PC-9 (cell line): ENCODE measurements around the gene PLAC8. TPM values are rescaled to one million over a fixed set of nuclear protein-coding genes. Genes with fewer than 3 reads are reported as not detected.

Experiments
- BruUV-seq: library from RNA; stranded (reverse); fragments of 400-500 nt; replicated peaks from 2 replicates; lab custom pipeline; 2021; lab: Mats Ljungman, UMichigan
- CTCF ChIA-PET: fragments of 300-600 bp; sonication (Branson Sonifier 250); formaldehyde crosslinking; loops from one replicate; lab custom pipeline; 2022; ENCODE audit warnings: antibody characterized with exemption; lab: Charles Lee
- POLR2A ChIA-PET: fragments of 300-600 bp; sonication (Branson Sonifier 250); formaldehyde crosslinking; loops from one replicate; lab custom pipeline; 2022; ENCODE audit warnings: antibody characterized with exemption; ENCODE audit not compliant: unreplicated experiment; lab: Charles Lee
- DNase-seq, 2 experiments: peaks; one replicate each; pipeline versions ENCODE4 v3.0.0 to v3.0.0-alpha.2; 2015 to 2022; ENCODE audit warnings: mixed read lengths in 1 of 2
- H2AFZ ChIP-seq: fragments of 200-600 bp; sonication (generic); 2 replicates; pipeline ENCODE4 v1.8.1; 2017; ENCODE audit warnings: antibody characterized with exemption
- H3F3A ChIP-seq: fragments of 200-600 bp; sonication (generic); 2 replicates; pipeline ENCODE4 v1.8.1; 2017; ENCODE audit warnings: antibody characterized with exemption, mild to moderate bottlenecking, low read depth; ENCODE audit not compliant: insufficient read depth
- H3K27ac ChIP-seq: fragments of 200-600 bp; sonication (generic); 2 replicates; pipeline ENCODE4 v1.6.1; 2016; ENCODE audit warnings: mixed run types
- H3K27me3 ChIP-seq: fragments of 200-600 bp; sonication (generic); 2 replicates; pipeline ENCODE4 v1.6.1; 2016; ENCODE audit warnings: low read depth, mixed run types; ENCODE audit not compliant: insufficient read depth
- H3K36me3 ChIP-seq: fragments of 200-600 bp; sonication (generic); 2 replicates; pipeline ENCODE4 v1.6.1; 2016; ENCODE audit warnings: low read depth, mixed run types
- H3K4me1 ChIP-seq: fragments of 200-600 bp; sonication (generic); replicated peaks from 2 replicates; pipeline ENCODE4 v1.6.1; 2016; ENCODE audit warnings: mixed run types; ENCODE audit not compliant: insufficient read depth
- H3K4me2 ChIP-seq: fragments of 200-600 bp; sonication (generic); 2 replicates; pipeline ENCODE4 v1.6.1; 2017; ENCODE audit warnings: mixed run types
- H3K4me3 ChIP-seq: fragments of 200-600 bp; sonication (generic); 2 replicates; pipeline ENCODE4 v1.6.1; 2016; ENCODE audit warnings: mixed run types
- H3K79me2 ChIP-seq: fragments of 200-600 bp; sonication (generic); 2 replicates; pipeline ENCODE4 v1.6.1; 2017; ENCODE audit warnings: low read depth, mixed run types
- H3K9me2 ChIP-seq: fragments of 200-600 bp; sonication (generic); 2 replicates; pipeline ENCODE4 v1.8.1; 2017; ENCODE audit warnings: mild to moderate bottlenecking; ENCODE audit not compliant: insufficient read depth
- H3K9me3 ChIP-seq: fragments of 200-600 bp; sonication (generic); 2 replicates; pipeline ENCODE4 v1.8.1; 2016; ENCODE audit warnings: low read depth; ENCODE audit not compliant: insufficient read depth
- H4K20me1 ChIP-seq: fragments of 200-600 bp; sonication (generic); 2 replicates; pipeline ENCODE4 v1.8.1; 2017; ENCODE audit not compliant: insufficient read depth
- CTCF ChIP-seq: fragments of 200-600 bp; sonication (generic); conservative IDR thresholded peaks from 2 replicates; pipeline ENCODE4 v1.6.1; 2017; ENCODE audit warnings: mixed run types, antibody characterized with exemption, mild to moderate bottlenecking, moderate library complexity
- EZH2 ChIP-seq: fragments of 200-600 bp; sonication (generic); IDR thresholded peaks from 2 replicates; pipeline ENCODE4 v1.8.0; 2017; ENCODE audit warnings: antibody characterized with exemption, low read depth
- intact Hi-C: fragments of 100-400 bp; cut with micrococcal nuclease; formaldehyde crosslinking; loops from one replicate; pipeline ENCODE4 v1.10.0; 2022; ENCODE audit not compliant: unreplicated experiment
- total RNA-seq: library from RNA; stranded (reverse); gene quantifications from 2 replicates; pipeline ENCODE4 v1.2.3, GENCODE V29; 2021

The PLAC8 gene
- total RNA-seq, 1 experiment from 2014 or later = 52.7 TPM

GRCh38 chr4:83109480-83110222, 4.9 kb downstream of the PLAC8 start:
- intact Hi-C loops = loop anchor here (1.0 to 2.0 kb wide), 2 partner anchors 98 to 143 kb away; no protein-coding TSS in a partner anchor
- H3K4me1 ChIP-seq = peaks cover 31% of the 10 kb centered on the region
- H3K4me3 ChIP-seq = peak overlapping the region; percentile 62
- TF ChIP-seq CTCF (no peak), EZH2 (no peak)
- H3K9me2 ChIP-seq = no peaks in the 10 kb centered on the region
- peaks cover 12% of the 10 kb centered on the region for H3F3A ChIP-seq
- no peaks in the 10 kb centered on the region; the same call in 1 of the 2 replicates for H3K36me3 ChIP-seq
- H3K79me2 ChIP-seq = no peaks in the 10 kb centered on the region
- no TSS peak for BruUV-seq
- CTCF ChIA-PET = interaction anchor here (0.6 to 0.9 kb wide), 4 partner anchors 36 to 201 kb away, joined by 3 to 8 read pairs (median 3); no protein-coding TSS in a partner anchor
- no peaks in the 10 kb centered on the region for H3K27me3 ChIP-seq
- peak in 1 of 2 experiments; percentile 42 for DNase-seq
- H3K9me3 ChIP-seq = no peaks in the 10 kb centered on the region
- H4K20me1 ChIP-seq = no peaks in the 10 kb centered on the region
- H3K27ac ChIP-seq = peak overlapping the region; percentile 75
- POLR2A ChIA-PET = interaction anchor here (0.5 to 0.6 kb wide), 3 partner anchors 19 to 42 kb away, joined by 10 to 17 read pairs (median 11); no protein-coding TSS in a partner anchor
- H3K4me2 ChIP-seq = peak overlapping the region; percentile 82
- H2AFZ ChIP-seq = peak overlapping the region; percentile 86

DNA sequence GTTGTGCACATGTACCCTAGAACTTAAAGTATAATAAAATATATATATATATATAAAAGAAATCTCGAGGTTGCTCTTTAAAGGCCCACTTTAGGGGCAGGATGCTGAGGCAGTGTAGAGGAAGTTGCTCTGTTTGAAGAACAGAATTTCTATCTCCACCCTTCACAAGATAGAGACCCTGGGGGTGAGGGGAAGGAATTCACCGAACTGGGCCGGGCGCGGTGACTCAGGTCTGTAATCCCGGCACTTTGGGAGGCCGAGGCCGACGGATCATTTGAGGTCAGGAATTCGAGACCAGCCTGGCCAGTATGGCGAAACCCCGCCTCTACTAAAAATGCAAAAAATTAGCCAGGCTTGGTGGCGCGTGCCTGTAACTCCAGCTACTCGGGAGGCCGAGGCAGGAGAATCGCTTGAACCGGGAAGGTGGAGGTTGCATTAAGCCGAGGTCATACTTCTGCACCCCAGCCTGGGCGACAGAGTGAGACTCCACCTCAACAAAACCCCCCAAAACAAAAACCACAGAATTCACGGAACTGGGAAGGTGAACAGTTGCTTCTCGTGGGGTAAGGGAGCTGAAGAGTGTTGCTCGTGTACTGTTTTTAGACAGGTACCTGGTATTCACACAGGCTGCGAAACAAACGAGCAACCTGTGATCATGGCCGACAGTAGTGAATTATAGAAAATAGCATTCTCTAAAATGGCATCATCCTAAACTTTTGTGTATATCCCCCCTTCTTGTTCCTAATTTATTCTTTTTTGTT, 6.2 kb downstream of the PLAC8 start:
- H3K36me3 ChIP-seq = no peaks in the 10 kb centered on the region
- H2AFZ ChIP-seq = no peak overlapping the region
- H3K4me3 ChIP-seq = no peak overlapping the region; the same call in 1 of the 2 replicates
- H3K9me3 ChIP-seq = no peaks in the 10 kb centered on the region
- no peak overlapping the region for H3K27ac ChIP-seq
- H4K20me1 ChIP-seq = no peaks in the 10 kb centered on the region
- ChIA-PET POLR2A (interaction anchor here (0.5 kb wide), 1 partner anchor 11 kb away, joined by 3 read pairs; no protein-coding TSS in a partner anchor), CTCF (no interaction called here)
- H3K9me2 ChIP-seq = no peaks in the 10 kb centered on the region
- peaks cover 9% of the 10 kb centered on the region for H3F3A ChIP-seq
- H3K79me2 ChIP-seq = no peaks in the 10 kb centered on the region
- H3K4me1 ChIP-seq = peaks cover 20% of the 10 kb centered on the region
- DNase-seq = no peak
- no TSS peak for BruUV-seq
- H3K4me2 ChIP-seq = peak overlapping the region; percentile 82
- no peaks in the 10 kb centered on the region for H3K27me3 ChIP-seq
- intact Hi-C loops = no loop called here
- no peak for TF ChIP-seq EZH2
- TF ChIP-seq CTCF = no peak

DNA sequence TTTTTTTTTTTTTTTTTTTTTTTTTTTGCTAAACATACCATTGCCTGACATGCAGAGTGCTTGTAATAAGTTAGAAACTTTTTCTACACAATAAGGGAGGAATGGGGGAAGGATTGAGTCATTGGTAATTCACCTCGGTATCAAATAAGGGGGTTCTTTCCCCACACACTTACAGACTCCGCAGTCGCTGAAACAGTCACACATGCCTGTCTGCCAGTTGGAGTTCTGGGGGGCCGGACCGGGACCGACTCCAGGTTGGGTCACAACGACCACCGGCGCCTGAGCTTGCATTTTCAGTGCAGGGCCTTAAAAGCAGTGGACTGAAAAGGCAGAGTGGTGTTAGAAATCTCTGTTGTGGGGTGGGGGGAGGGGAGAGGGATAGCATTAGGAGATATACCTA, 6.9 kb downstream of the PLAC8 start:
- H3K27me3 ChIP-seq = no peaks in the 10 kb centered on the region
- no peak for TF ChIP-seq EZH2
- TF ChIP-seq CTCF = no peak
- no peaks in the 10 kb centered on the region for H4K20me1 ChIP-seq
- no peak overlapping the region for H3K4me2 ChIP-seq
- peaks cover 13% of the 10 kb centered on the region for H3K4me1 ChIP-seq
- no peaks in the 10 kb centered on the region for H3K9me2 ChIP-seq
- intact Hi-C loops = no loop called here
- POLR2A ChIA-PET = no interaction called here
- H3K4me3 ChIP-seq = no peak overlapping the region
- no peak overlapping the region for H3K27ac ChIP-seq
- no peaks in the 10 kb centered on the region for H3K9me3 ChIP-seq
- H3F3A ChIP-seq = peaks cover 5% of the 10 kb centered on the region; the same call in 1 of the 2 replicates
- H2AFZ ChIP-seq = no peak overlapping the region
- DNase-seq = no peak
- BruUV-seq = no TSS peak
- CTCF ChIA-PET = interaction anchor here (0.6 kb wide), 1 partner anchor 282 kb away, joined by 5 read pairs; no protein-coding TSS in a partner anchor
- no peaks in the 10 kb centered on the region for H3K36me3 ChIP-seq
- no peaks in the 10 kb centered on the region for H3K79me2 ChIP-seq
